Right lobe of liver (tissue), 6 donors: ENCODE data around the gene RAB43. TPM values are rescaled to one million over a fixed set of nuclear protein-coding genes. Genes with fewer than 3 reads are reported as not detected.
A peak's percentile ranks its signal among the peaks of the same experiment; 100 is the strongest.

ENCODE experiments used
- ATAC-seq, 4 donors: fragments of 200-7000 bp; cut with Tn5 transposase; one replicate each; pipeline ENCODE4 v1.9.1; 2020; ENCODE audit warnings: mild to moderate bottlenecking in 4 of 4, moderate library complexity in 4 of 4
- DNase-seq, 3 donors: peaks; one replicate each; pipeline ENCODE4 v3.0.0-alpha.2; 2020
- H3K27ac ChIP-seq, 3 donors: fragments of 200-600 bp; one replicate each; pipeline ENCODE4 v1.8.0; 2022
- H3K27me3 ChIP-seq, 2 donors: fragments of 200-600 bp; one replicate each; pipeline ENCODE4 v1.8.0; 2022
- H3K36me3 ChIP-seq, 4 donors: fragments of 200-600 bp; sonication (generic) in 1 of 4; one replicate each; pipeline versions ENCODE4 v1.5.1 to v1.8.0; 2017 to 2022; ENCODE audit warnings: control low read depth in 1 of 4
- H3K4me1 ChIP-seq, 4 donors: fragments of 200-600 bp; sonication (generic) in 1 of 4; one replicate each; pipeline versions ENCODE4 v1.5.1 to v1.8.0; 2017 to 2022; ENCODE audit warnings: control low read depth in 1 of 4
- H3K4me3 ChIP-seq, 3 donors: fragments of 200-600 bp; one replicate each; pipeline ENCODE4 v1.8.0; 2022
- H3K9me3 ChIP-seq, 4 donors: fragments of 200-600 bp; sonication (generic) in 1 of 4; one replicate each; pipeline versions ENCODE4 v1.5.1 to v1.8.0; 2017 to 2022; ENCODE audit warnings: control low read depth in 1 of 4
- POLR2A ChIP-seq: fragments of 450-650 bp; IDR thresholded peaks from one replicate; pipeline ENCODE4 v1.6.1; 2017; ENCODE audit warnings: antibody characterized with exemption, mild to moderate bottlenecking
- WGBS: methylation state at CpG from one replicate; pipeline ENCODE4 v1.1.6; 2018; ENCODE audit warnings: low coverage, low lambda C conversion rate; ENCODE audit not compliant: insufficient coverage; ENCODE audit errors: missing lambda C conversion rate; 5-methylcytosine and 5-hydroxymethylcytosine counted together
- intact Hi-C, 2 donors: fragments of 100-400 bp; cut with DNase I; formaldehyde crosslinking; loops; one replicate each; pipeline versions ENCODE4 v1.11.2 to v1.14.1; 2022
- total RNA-seq, 6 experiments: library from RNA; depleted of rRNA in 2 of 6; stranded (reverse); fragments of >200 nt in 2 of 6; fragmentation: NEBNext Ultra II Directional in 3 of 6; extraction: Animal tissue kit (Norgen Biotek cat#: 25700) in 3 of 6; gene quantifications; one replicate each; pipeline versions ENCODE4 v1.1.0 to v1.2.4, GENCODE V29; 2016 to 2023
- TF ChIP-seq, protein P1 (sequence below), 4 donors: fragments of 200-600 bp in 3 of 4; fragments of 450-650 bp in 1 of 4; IDR thresholded peaks; one replicate each; pipeline versions ENCODE4 v1.5.1 to v1.8.0; 2016 to 2022; ENCODE audit warnings: antibody characterized with exemption in 4 of 4, mild to moderate bottlenecking in 2 of 4
- donor health status: DM: no; HTN: yes; CAD: no.
- donor health status: DM: no; HTN: no; CAD: no.
- donor health status: DM: no; HTN: no; CAD: no.
- donor health status: DM: no; HTN: yes; CAD: no.
- donor health status: DM: no; HTN: yes; CAD: no.

The RAB43 gene
- total RNA-seq, 6 experiments from 2014 or later = 21.8 to 67.2 (median 38.5) TPM

DNA sequence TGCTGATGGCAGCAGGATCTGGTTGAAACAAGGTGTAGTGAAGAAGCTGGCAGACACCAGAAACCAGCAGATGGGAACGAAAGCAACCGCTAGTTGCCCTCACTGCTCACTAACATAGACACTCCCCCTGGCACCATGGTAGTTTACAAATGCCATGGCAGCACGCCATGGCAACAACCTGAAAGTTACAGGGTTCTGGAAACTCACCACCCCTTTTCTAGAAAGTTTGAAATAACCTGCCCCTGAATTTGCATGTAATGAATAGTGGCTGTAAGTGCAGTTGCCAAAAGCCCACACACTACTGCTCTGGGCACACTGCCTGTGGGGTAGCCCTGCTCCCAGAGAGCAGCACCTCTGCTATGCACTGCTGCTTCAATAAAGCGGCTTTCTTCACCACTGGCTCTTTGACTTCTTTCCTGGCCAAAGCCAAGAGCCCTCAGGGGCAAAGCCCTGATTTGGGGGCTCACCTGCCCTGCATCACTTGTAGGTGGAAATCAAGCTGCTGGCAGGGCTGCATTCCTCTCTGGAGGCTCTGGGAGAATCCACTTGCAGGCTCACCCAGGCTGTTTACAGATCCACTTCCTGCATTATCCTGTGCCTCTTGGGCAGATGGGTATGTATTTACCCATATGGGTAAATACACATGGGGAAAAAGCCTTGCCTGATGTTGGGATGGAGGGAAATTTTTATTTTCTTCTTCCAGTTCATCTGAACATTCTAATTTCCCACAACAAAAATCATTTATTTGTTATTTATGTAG is 63.0 kb downstream of the RAB43 start:
- no peaks in the 10 kb centered on the region for H3K27me3 ChIP-seq
- intact Hi-C loops = no loop called here
- H3K36me3 ChIP-seq = no peaks in the 10 kb centered on the region
- WGBS = 0% methylated on average over 3 of the region's 4 CpGs
- H3K4me1 ChIP-seq = peaks cover 0 to 10% (median 3%) of the 10 kb centered on the region in 4 donors
- H3K9me3 ChIP-seq = no peaks in the 10 kb centered on the region
- H3K27ac ChIP-seq = peak overlapping the region in 2 of 3 donors; percentile 58 to 68
- H3K4me3 ChIP-seq = no peak overlapping the region
- ATAC-seq = peak; percentile 81 to 87 (median 84)
- DNase-seq = peak; percentile 67 to 80 (median 78)
- TF ChIP-seq, protein P1, sequence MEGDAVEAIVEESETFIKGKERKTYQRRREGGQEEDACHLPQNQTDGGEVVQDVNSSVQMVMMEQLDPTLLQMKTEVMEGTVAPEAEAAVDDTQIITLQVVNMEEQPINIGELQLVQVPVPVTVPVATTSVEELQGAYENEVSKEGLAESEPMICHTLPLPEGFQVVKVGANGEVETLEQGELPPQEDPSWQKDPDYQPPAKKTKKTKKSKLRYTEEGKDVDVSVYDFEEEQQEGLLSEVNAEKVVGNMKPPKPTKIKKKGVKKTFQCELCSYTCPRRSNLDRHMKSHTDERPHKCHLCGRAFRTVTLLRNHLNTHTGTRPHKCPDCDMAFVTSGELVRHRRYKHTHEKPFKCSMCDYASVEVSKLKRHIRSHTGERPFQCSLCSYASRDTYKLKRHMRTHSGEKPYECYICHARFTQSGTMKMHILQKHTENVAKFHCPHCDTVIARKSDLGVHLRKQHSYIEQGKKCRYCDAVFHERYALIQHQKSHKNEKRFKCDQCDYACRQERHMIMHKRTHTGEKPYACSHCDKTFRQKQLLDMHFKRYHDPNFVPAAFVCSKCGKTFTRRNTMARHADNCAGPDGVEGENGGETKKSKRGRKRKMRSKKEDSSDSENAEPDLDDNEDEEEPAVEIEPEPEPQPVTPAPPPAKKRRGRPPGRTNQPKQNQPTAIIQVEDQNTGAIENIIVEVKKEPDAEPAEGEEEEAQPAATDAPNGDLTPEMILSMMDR (IDR thresholded peaks at IDR 0.05) = peak in 2 of 4 donors; percentile 22 to 25
- TF ChIP-seq POLR2A = no peak

DNA sequence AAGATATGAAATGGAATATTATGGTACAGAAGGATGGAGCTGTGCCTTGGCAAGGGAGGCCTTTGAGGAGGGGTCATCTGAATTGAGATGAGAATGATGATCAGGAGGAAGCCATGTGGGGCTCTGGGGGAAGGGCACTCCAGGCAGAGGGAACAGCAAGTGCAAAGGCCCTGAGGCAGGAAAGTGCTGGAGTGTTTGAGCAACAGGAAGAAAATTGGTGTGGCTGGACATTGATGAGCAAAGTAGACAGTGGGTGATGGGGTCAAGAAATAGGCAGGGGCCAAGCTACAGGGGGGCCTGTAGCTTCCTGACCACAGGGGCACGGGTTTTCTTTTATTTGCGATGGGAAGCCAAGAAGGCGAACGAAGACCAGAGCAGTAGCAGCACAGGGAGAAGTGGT is 64.4 kb downstream of the RAB43 start:
- no peaks in the 10 kb centered on the region for H3K36me3 ChIP-seq
- DNase-seq = no peak
- H3K27me3 ChIP-seq = no peaks in the 10 kb centered on the region
- H3K9me3 ChIP-seq = no peaks in the 10 kb centered on the region
- H3K27ac ChIP-seq = no peak overlapping the region
- WGBS = 93% methylated on average over 4 of the region's 4 CpGs
- no peak overlapping the region for H3K4me3 ChIP-seq
- H3K4me1 ChIP-seq = peaks cover 0 to 21% (median 10%) of the 10 kb centered on the region in 4 donors
- TF ChIP-seq, protein P1 (IDR thresholded peaks at IDR 0.05) = no peak
- no peak for TF ChIP-seq POLR2A
- no peak for ATAC-seq
- intact Hi-C loops = no loop called here

DNA sequence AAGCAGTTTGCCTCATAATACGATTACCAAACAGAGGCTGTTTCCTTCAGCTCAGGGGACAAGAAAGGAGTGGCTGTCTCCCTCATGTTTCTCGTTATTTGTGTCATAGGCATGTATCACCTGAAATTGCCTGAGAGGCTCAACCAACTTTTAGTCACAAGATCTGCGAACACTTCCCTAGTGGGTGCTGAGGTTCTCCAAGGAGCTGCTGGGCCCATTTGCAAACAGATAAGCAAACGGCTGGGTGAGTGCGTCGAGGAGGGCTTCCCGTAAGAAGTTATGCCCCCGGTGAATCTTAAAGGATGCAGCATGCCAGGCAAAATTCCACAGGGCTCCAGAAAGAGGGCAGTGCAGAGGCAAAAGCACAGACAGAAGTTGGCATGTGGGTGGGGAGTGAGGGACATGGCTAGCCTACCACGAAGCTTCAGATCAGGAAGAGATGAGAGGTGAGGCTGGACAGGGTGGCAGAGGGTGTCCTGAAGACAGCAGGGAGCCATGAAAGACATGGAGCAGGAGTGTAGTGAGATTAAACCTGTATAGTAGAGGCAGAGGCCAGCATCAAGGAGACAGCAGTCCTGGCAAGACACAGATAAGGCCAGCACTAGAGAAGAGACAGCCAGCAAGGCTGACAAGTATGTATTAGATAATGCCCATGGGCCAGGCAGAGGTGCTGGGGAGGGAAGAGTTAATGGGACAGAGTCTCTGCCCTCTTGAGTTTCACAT is 65.0 kb downstream of the RAB43 start:
- DNase-seq = no peak
- TF ChIP-seq, protein P1 (IDR thresholded peaks at IDR 0.05) = no peak
- no peak for TF ChIP-seq POLR2A
- peaks cover 0 to 23% (median 12%) of the 10 kb centered on the region in 4 donors for H3K4me1 ChIP-seq
- no peak overlapping the region for H3K4me3 ChIP-seq
- no peaks in the 10 kb centered on the region for H3K9me3 ChIP-seq
- ATAC-seq = no peak
- intact Hi-C loops = no loop called here
- 74% methylated on average over 9 of the region's 9 CpGs for WGBS
- no peaks in the 10 kb centered on the region for H3K27me3 ChIP-seq
- H3K27ac ChIP-seq = no peak overlapping the region
- H3K36me3 ChIP-seq = no peaks in the 10 kb centered on the region

DNA sequence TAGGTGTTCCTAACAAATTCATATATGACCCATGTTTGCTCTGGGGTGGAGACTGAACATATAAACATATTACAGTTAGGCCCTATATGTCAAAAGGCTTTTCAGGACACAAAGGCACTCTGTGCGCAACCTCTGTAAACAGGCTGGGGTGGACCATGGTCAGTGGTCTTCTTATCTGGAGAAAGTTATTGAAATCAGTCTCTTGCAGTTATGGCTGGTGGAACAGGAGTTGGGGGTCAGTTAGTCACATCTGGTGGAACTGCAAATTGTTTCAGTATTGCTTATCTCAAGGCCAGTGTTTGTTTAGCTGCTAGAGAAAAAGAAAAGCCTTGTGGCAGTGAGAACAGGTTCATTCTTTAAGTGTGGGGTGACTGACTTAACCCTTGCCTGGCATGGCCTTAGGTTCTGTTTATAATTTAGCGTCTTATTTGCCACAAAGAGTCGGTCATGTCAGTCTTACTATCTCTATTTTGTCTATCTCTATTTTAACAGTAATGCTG is 66.9 kb downstream of the RAB43 start:
- ATAC-seq (no peak), DNase-seq (no peak)
- 73% methylated on average over 2 of the region's 3 CpGs for WGBS
- Histone ChIP-seq H3K27ac (no peak overlapping the region), H3K9me3 (no peaks in the 10 kb centered on the region), H3K27me3 (no peaks in the 10 kb centered on the region), H3K4me3 (no peak overlapping the region), H3K4me1 (peaks cover 0 to 23% (median 12%) of the 10 kb centered on the region in 4 donors), H3K36me3 (no peaks in the 10 kb centered on the region)
- no peak for TF ChIP-seq POLR2A
- TF ChIP-seq, protein P1 (IDR thresholded peaks at IDR 0.05) = no peak
- intact Hi-C loops = no loop called here
